ENCODE results near the gene DCST2. TPM values are rescaled to one million over a fixed set of nuclear protein-coding genes. Genes with fewer than 3 reads are reported as not detected.

The DCST2 gene
- total and polyA plus RNA-seq, 4 donors = 0.31 to 1.7 (median 1.2) TPM

DNA sequence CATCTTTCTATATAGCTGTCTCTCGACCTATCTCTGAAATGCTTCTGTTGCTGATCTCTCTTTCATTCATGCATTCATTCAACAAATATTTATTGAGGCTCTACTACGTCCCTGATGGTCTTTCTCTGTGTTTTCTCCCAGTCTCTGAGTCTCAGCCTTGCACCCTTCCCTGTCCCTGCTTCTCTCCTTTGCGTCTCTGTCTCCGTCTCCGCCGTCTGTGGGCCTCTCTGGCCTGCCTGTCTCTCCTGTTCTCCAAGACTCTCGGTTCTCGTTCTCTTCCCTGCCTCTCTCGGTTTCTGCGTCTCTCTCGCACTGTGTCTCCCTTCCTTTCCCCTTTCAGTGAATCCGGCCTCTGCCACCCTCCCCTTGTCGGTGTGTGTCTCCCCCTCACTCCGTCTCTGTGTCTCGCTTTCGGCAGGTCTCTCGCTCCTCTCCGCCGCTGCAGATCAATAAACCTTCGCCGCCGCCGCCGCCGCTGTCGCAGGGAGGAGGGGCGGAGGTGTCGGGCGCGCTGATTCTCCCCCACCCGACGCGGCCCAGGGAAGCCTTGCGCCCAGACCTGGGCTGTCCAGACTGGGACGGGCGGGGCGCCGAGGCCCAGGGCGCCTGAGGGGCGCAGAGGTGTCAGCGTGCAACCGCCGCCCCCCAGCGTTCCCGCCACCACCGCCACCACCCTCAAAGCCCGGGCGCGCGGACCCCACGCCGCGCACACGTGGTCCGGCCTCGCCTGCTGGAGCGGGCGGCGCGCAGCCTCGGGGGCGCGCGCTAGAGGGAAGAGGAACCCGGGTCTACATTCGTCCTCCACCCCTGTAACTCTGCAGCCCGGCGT is 48.1 kb upstream of the DCST2 start:
- no peak overlapping the region for H3K4me3 ChIP-seq
- 2 to 3% methylated on average over 28 to 68 of the region's 68 CpGs for WGBS, 2 donors
- no peaks in the 10 kb centered on the region for H3K36me3 ChIP-seq (ENCODE audit: control insufficient read depth in 4 of 4, insufficient read depth in 4 of 4, low read length in 4 of 4)
- TF ChIP-seq, protein P1, sequence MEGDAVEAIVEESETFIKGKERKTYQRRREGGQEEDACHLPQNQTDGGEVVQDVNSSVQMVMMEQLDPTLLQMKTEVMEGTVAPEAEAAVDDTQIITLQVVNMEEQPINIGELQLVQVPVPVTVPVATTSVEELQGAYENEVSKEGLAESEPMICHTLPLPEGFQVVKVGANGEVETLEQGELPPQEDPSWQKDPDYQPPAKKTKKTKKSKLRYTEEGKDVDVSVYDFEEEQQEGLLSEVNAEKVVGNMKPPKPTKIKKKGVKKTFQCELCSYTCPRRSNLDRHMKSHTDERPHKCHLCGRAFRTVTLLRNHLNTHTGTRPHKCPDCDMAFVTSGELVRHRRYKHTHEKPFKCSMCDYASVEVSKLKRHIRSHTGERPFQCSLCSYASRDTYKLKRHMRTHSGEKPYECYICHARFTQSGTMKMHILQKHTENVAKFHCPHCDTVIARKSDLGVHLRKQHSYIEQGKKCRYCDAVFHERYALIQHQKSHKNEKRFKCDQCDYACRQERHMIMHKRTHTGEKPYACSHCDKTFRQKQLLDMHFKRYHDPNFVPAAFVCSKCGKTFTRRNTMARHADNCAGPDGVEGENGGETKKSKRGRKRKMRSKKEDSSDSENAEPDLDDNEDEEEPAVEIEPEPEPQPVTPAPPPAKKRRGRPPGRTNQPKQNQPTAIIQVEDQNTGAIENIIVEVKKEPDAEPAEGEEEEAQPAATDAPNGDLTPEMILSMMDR (IDR thresholded peaks at IDR 0.05; ENCODE audit: control extremely low read depth, extremely low read depth) = no peak
- H3K27me3 ChIP-seq (ENCODE audit: control insufficient read depth in 3 of 3, insufficient read depth in 3 of 3, low read length in 2 of 3) = peaks cover 0 to 42% (median 34%) of the 10 kb centered on the region in 3 donors
- H3K9ac ChIP-seq (ENCODE audit: insufficient read depth in 1 of 2, low read length in 2 of 2) = no peak overlapping the region
- H3K27ac ChIP-seq (ENCODE audit: low read depth in 1 of 2, low read length in 1 of 2) = no peak overlapping the region
- ATAC-seq (ENCODE audit: insufficient read depth, low FRiP score) (no peak), DNase-seq (peak in 1 of 3 donors; percentile 31)
- no peaks in the 10 kb centered on the region for H3K9me3 ChIP-seq (ENCODE audit: control insufficient read depth in 4 of 4, insufficient read depth in 3 of 4, low read length in 3 of 4)
- peaks cover 0 to 62% (median 20%) of the 10 kb centered on the region in 5 donors for H3K4me1 ChIP-seq (ENCODE audit: control insufficient read depth in 5 of 5, insufficient read depth in 5 of 5, low read length in 5 of 5)

GRCh38 chr1:155080312-155081228 is 47.0 kb upstream of the DCST2 start:
- DNase-seq (peak; percentile 58 to 73 (median 66)), ATAC-seq (ENCODE audit: insufficient read depth, low FRiP score) (no peak)
- Histone ChIP-seq H3K9me3 (ENCODE audit: control insufficient read depth in 4 of 4, insufficient read depth in 3 of 4, low read length in 3 of 4) (no peaks in the 10 kb centered on the region), H3K27me3 (ENCODE audit: control insufficient read depth in 3 of 3, insufficient read depth in 3 of 3, low read length in 2 of 3) (peaks cover 0 to 42% (median 34%) of the 10 kb centered on the region in 3 donors), H3K9ac (ENCODE audit: insufficient read depth in 1 of 2, low read length in 2 of 2) (no peak overlapping the region), H3K4me3 (no peak overlapping the region), H3K36me3 (ENCODE audit: control insufficient read depth in 4 of 4, insufficient read depth in 4 of 4, low read length in 4 of 4) (no peaks in the 10 kb centered on the region), H3K27ac (ENCODE audit: low read depth in 1 of 2, low read length in 1 of 2) (no peak overlapping the region), H3K4me1 (ENCODE audit: control insufficient read depth in 5 of 5, insufficient read depth in 5 of 5, low read length in 5 of 5) (peaks cover 0 to 56% (median 20%) of the 10 kb centered on the region in 5 donors)
- WGBS, 2 donors = 1 to 2% methylated on average over 33 to 71 of the region's 71 CpGs
- TF ChIP-seq, protein P1 (IDR thresholded peaks at IDR 0.05; ENCODE audit: control extremely low read depth, extremely low read depth) = no peak

DNA sequence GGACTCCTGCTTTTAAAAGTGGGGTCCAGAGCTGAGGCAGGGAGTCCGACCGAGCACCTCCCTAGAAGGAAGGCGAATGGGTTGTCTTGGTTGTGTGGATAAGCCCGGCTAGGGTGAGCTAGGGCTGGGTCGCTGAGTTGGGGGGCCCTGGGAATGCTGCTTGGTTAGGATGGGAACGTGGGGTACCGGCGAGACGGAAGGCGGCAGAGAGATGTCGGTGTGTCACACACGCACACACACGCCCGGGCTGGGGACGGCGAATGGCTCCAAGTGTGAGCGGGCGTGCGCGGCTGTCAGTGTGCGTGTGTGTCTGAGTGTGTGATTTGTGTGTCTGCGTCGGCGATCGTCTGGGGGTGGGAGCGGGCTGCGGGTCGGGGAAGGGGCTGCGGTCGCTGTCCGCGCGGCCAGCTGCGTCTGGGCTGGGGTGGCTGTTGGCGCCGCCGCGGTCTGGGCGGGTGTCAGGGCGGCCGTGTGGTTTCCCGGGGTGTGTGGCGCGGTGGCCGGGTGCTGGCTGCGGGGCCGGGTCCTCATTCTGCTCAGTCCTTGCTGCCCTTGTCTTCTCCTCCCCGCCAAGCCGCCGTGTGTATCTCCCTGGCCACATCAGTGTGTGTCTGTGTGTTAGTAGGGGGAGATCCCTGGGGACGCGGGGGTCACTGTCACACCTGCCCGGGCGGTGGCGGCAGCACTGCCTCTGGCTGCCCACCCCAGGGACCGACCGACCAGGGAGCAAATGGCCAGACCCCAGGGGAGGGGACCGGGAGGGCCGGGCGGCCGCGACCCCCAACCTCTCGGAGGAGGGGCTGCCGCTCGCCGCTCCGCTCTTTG is 46.1 kb upstream of the DCST2 start:
- ATAC-seq (ENCODE audit: insufficient read depth, low FRiP score) (no peak), DNase-seq (peak in 1 of 3 donors; percentile 39)
- no peaks in the 10 kb centered on the region for H3K36me3 ChIP-seq (ENCODE audit: control insufficient read depth in 4 of 4, insufficient read depth in 4 of 4, low read length in 4 of 4)
- H3K27ac ChIP-seq (ENCODE audit: low read depth in 1 of 2, low read length in 1 of 2) = no peak overlapping the region
- peaks cover 0 to 46% (median 34%) of the 10 kb centered on the region in 3 donors for H3K27me3 ChIP-seq (ENCODE audit: control insufficient read depth in 3 of 3, insufficient read depth in 3 of 3, low read length in 2 of 3)
- H3K4me3 ChIP-seq = no peak overlapping the region
- TF ChIP-seq, protein P1 (IDR thresholded peaks at IDR 0.05; ENCODE audit: control extremely low read depth, extremely low read depth) = no peak
- H3K4me1 ChIP-seq (ENCODE audit: control insufficient read depth in 5 of 5, insufficient read depth in 5 of 5, low read length in 5 of 5) = peaks cover 0 to 53% (median 20%) of the 10 kb centered on the region in 5 donors
- no peaks in the 10 kb centered on the region for H3K9me3 ChIP-seq (ENCODE audit: control insufficient read depth in 4 of 4, insufficient read depth in 3 of 4, low read length in 3 of 4)
- no peak overlapping the region for H3K9ac ChIP-seq (ENCODE audit: insufficient read depth in 1 of 2, low read length in 2 of 2)
- 1 to 2% methylated on average over 51 to 67 of the region's 67 CpGs for WGBS, 2 donors
